Left colon (tissue), 2 donors: ENCODE results near the gene PRELID3B. TPM values are rescaled to one million over a fixed set of nuclear protein-coding genes. Genes with fewer than 3 reads are reported as not detected.

Experiments used
- ATAC-seq: fragments of 200-7000 bp; cut with Tn5 transposase; one replicate; pipeline ENCODE4 v1.9.1; 2020; ENCODE audit warnings: mild to moderate bottlenecking, moderate library complexity
- DNase-seq, 2 donors: peaks; one replicate each; pipeline ENCODE4 v3.0.0-alpha.2; 2020
- intact Hi-C, 2 donors: fragments of 100-400 bp; cut with DNase I in 1 of 2; cut with micrococcal nuclease in 1 of 2; formaldehyde crosslinking; loops; one replicate each; pipeline versions ENCODE4 v1.11.2 to v1.14.0; 2022; cut with DNase I, micrococcal nuclease
- total RNA-seq, 2 donors: library from RNA; stranded (reverse); fragmentation: NEBNext Ultra II Directional; extraction: Animal tissue kit (Norgen Biotek cat#: 25700); gene quantifications; one replicate each; pipeline ENCODE4 v1.2.1, GENCODE V29; 2021
- donor health status: DM: no; HTN: no; CAD: no.
- donor health status: DM: yes; HTN: yes; CAD: no.

Gene PRELID3B
- total RNA-seq, 2 donors from 2014 or later = 125 to 137 TPM

DNA sequence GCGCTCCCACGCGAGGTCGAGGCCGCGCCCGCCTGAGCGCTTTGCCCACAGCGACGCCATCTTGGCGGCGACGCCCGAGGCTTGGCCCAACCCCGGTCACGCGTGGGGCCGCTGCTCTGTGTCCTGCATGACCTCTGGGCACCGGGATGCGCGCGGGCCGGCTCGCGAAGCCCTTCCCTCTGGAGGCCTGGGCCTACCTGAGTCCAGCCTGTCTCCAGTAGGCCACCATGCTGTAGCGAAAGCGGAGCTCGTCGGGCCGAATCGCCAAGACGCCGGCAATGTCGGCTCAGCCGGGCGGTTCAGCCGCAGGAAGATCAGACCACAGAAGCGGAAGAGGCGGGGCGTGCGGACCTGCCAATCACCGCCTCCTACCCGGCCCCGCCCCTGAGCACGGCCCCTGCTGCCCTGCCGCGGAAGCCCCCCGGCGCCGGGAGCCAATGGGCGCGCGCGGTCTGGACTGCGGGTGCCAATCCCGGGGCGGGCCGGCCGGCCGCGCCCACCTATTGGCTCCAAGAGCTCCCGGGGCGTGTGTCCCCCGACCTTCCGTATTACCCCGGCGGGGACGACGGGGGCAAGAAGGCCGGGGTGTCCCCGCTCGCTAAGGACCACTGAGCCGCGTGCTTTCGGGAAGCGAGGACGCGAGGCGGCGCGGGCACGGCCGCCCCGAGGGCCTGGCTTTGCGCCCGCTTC is 10.4 kb downstream of the PRELID3B start, which contains the start of gene ATP5F1E:
Gene ATP5F1E (minus strand): TSS at position 313 of the 690 bp plus-strand sequence. CDS start 84 bp downstream, at position 229.
- peak; percentile 95 for ATAC-seq
- peak; percentile 96 to 98 for DNase-seq
- intact Hi-C loops = no loop called here

DNA sequence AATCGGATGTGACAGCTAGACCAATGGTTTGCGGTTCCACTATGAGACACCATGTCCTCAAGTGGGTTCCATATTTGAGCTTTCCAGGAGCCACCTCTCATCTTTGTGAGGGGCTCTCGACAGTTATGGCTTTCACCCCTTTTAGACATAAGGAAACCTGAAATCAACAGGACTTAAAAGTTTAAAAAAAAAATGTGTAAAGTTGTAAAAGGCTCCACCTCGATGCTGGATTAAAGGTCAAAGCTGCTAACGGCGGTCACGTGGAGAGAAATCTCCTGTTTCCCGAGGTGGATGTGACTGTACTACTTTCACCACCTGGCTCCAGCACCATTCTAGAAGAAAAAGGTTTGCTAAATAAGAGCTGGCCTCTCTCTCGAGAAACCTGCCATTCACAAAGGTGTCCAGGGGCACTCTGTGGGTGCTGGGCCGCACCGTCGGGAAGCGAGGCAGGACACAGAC is 11.0 kb downstream of the PRELID3B start:
- no peak for DNase-seq
- intact Hi-C loops = no loop called here

DNA sequence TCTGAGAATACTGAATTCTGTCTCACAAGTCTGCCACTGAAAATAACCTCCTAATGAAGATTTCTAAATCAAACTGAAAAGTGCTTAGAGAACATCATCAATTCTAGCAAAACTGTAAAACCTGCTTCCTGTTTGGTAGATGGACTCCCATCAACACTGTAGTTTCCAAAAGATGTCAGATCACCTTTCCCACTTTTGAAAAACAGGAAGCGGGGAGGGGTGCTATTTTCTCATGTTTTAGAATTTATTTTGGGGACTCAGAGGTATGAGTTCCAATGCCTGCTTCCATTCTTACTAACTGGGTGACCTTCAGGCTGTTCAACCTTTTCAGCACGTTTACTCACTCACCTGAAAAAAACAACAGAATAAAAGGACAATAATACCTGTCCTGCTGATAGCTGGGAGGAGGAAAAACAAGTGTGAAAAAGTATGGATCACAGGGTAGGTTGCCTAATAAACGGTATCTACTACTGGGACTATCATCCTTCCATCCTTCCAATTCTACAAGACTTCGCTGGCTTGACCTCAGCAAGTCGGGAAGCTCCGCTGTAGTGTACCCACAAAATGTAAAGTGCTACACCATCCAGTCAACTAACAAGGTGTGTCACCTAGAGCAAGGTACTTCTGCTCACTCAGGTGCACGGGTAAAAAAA is 11.5 kb downstream of the PRELID3B start:
- intact Hi-C loops = no loop called here
- ATAC-seq = peak; percentile 46

More for the DNA sequence above, 11.0 kb downstream of the PRELID3B start:
- ATAC-seq = peak; percentile 62

DNA sequence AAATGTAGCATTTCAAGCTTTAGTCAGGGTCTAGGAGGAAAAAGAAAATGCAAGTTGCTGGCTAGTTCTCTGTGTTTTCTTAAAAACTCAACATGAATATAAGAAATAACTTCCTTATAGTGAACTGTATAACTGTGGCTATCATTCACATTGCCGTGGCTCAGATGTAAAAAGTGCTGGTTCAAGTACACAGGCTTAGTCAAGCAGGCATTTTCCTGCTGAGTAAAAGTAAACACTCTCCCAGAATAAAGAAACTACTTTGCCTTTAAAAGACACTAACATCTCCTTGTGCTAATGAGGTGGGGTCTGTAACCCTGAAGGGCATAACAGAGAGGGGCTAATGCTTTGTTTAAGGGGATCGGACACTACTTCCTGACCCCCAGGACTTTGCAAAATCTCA is 13.8 kb downstream of the PRELID3B start:
- intact Hi-C loops = no loop called here
- ATAC-seq = no peak
- DNase-seq = no peak

More for the DNA sequence above, 11.5 kb downstream of the PRELID3B start:
- no peak for DNase-seq

DNA sequence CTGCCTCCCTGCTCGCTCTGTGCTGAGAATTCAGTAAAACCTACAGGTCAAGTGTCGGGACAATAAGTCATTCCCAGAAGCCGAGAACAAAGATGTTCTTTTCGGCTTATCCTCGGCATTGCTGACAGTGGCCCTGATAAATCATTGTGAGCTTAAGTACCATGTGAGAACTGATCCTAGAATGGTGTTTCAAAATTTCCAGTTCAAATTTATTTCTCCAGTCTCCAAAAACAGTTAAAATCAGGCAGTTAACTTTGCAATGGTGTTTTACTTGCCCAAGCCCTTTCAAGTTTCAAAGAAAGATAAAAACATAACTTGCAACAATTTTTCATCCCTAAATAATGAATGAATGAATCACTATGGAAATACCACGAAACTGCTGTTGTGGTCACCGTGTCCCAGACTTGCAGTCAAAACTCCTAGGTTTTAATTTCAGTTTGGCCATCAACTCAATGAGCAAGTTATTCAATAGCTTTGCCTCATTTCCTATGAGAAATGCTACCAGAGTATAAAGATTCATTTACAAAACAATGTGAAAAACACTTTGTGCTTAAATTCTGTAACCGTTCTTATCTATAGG is 14.8 kb downstream of the PRELID3B start:
- no peak for DNase-seq
- ATAC-seq = no peak

DNA sequence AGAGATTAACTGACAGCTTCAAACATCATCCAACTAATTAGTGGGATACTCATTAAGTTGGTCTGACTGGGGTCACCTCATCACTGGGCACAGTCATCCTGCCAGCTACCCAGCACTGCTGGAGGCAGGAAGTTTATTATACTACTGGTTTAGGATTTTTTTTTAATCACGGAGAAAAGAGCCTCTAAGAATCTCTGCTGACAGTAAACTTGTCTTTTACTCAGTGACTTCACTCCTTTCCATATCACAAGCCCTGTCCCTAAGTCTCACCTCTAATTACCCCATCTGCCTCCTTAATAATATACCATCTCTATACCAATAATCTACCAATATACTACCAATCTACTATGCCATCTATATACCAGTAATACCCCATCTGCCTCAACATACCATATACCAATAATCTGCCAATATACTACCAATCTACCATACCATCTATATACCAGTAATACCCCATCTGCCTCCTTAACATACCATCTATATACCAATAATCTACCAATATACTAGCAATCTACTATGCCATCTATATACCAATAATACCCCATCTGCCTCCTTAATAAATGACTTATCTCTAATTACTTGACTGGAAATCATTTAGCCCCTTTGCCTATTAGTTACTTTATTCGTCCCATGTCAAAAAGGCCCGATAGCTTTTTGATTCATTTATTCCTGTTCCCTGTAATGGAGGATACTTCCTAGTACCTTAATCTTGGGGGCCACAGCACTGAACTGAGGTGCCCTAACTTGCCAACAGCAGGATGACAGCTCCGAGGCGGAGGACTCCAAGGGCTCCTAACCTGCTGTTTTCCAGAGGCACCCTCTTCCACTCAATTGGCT is 15.5 kb downstream of the PRELID3B start:
- no peak for DNase-seq
- ATAC-seq = no peak
- intact Hi-C loops = no loop called here

More for the DNA sequence above, 14.8 kb downstream of the PRELID3B start:
- intact Hi-C loops = no loop called here

DNA sequence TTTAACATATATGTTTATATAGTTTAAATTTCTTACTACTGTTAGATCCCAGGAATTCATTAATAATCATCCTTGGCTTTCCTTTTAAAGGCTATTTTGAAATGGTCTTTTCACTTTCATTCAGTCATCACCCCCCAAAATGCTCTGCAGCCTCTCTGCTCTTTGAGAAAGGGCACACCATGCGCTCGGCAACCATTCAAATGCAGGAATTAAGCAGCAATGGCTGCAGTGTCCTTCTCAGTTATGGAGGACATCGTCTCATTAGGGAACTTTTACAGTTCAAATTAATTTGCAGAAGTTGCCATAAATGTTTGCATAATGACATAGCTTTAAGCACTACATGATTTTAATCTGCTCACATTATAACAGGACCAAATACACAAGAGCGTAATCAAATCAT is 17.1 kb downstream of the PRELID3B start:
- no peak for ATAC-seq
- DNase-seq = no peak
- intact Hi-C loops = no loop called here

DNA sequence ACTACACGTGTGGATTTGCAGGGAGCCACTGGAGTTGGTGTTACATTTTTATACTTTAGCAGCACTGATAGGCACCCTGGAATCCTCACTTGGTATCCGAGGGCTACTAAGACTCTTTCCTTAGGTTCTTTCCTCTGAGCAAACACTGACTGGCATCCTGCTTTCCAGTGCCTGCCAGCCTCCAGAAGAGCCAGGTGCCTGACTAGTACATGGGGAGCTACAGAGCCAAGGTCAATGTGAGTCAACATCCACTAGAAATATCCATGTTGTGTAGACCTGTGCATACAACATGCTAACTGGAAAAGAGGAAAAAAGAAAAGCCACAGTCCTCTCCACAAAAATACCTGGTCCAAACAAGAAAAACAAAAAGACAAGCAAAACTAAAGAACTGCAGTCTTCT is 17.5 kb downstream of the PRELID3B start:
- intact Hi-C loops = no loop called here
- no peak for DNase-seq
- no peak for ATAC-seq

DNA sequence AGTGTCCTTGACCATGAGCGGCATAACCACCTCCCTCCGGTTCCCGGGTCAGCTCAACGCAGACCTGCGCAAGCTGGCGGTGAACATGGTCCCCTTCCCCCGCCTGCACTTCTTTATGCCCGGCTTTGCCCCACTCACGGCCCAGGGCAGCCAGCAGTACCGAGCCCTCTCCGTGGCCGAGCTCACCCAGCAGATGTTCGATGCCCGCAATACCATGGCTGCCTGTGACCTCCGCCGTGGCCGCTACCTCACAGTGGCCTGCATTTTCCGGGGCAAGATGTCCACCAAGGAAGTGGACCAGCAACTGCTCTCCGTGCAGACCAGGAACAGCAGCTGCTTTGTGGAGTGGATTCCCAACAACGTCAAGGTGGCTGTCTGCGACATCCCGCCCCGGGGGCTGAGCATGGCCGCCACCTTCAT is 18.5 kb downstream of the PRELID3B start:
- intact Hi-C loops = no loop called here
- ATAC-seq (no peak), DNase-seq (no peak)

DNA sequence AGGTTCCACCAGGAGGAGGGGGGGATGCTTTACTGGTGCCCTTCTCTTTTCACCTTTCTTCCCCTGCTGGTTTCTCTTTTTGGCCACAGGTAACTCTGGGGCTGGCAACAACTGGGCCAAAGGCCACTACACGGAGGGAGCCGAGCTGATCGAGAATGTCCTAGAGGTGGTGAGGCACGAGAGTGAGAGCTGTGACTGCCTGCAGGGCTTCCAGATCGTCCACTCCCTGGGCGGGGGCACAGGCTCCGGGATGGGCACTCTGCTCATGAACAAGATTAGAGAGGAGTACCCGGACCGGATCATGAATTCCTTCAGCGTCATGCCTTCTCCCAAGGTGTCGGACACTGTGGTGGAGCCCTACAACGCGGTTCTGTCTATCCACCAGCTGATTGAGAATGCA is 19.0 kb downstream of the PRELID3B start:
- DNase-seq = no peak
- intact Hi-C loops = no loop called here
- ATAC-seq = no peak

DNA sequence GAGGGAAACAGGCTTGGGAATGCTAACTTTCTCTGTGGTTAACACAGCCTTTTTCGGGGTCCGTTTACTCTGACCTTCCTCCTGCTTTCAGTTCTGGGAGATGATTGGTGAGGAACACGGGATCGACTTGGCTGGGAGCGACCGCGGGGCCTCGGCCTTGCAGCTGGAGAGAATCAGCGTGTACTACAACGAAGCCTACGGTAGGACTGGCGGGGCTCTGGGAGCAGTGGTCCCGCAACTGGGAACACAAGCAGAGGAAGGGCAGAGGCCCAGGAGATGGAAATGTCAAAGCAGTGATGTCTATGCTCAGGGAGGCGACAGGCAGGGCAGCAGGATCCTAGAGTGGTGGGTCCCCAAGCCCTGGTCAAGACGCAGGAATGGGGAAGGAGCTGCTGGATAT is 19.8 kb downstream of the PRELID3B start:
- intact Hi-C loops = no loop called here
- ATAC-seq = no peak
- DNase-seq = no peak

DNA sequence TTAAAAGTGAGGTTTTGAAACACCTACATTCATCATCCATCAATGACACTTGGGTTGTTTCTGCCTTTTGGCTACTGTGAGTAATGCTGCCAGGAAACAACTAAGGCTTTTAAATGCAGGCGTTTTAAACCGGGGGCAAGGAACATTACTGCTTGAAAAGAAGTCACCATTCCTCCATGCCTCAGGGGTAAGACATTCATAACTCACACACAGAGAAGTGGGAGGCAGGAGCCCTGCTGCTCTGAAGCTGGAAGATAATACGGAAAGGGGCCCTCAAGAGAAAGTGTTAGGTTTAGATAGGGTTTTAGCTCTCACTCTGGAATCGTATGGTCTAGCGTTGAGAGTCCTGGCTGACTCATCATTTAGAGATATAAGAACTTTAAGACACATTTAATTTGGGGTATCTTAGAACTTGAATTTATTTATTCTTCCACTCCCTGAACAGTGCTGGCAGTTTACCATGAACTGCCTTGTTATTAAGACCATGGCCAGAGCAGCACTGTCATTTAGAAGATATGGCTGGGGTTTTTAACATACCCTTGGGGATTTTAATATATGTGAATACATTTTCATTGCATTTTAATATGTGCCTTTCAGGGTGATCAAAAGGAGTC is 21.5 kb downstream of the PRELID3B start:
- DNase-seq (no peak), ATAC-seq (no peak)
- intact Hi-C loops = no loop called here

DNA sequence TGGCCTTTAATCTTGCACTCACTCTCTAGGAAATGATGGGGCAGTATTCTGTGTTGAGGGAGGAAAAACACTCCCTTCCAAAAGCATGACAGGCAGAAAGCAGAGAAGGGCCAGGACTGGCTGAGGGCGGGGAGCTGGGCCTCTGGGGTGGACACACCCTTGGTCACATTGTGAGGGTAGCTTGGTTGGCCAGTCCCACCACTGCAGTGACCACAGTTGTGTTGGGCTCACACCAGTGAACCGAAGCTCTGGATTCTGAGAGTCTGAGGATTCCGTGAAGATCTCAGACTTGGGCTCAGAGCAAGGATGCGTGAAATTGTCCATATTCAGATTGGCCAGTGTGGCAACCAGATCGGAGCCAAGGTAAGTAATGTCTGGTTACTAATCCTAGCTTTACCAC is 23.4 kb downstream of the PRELID3B start, which contains the start of gene TUBB1:
Gene TUBB1 (plus strand): TSS at position 213 of the 400 bp plus-strand sequence. CDS start 94 bp downstream, at position 307.
- DNase-seq = no peak
- no peak for ATAC-seq
- intact Hi-C loops = no loop called here

DNA sequence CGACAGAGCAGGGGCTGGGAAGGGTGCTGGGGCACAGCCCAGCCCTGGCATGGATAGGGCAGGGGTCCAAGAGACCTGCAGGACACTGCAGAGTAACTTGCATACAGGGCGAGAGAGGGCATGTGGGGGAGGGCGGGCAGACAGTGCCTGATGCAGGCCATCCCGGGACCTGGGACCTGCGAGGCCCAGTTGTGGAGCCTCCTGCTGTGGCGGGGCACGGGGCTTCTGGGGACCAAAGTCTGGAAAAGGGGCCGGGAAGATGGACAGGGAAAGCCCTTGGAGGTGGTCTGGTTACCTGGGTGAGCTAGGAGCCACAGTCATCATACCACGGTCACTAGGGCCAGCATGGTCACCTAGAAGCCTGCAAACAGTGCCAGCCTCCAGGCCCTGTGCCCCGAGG is 23.8 kb downstream of the PRELID3B start:
- DNase-seq (no peak), ATAC-seq (no peak)
- intact Hi-C loops = no loop called here

DNA sequence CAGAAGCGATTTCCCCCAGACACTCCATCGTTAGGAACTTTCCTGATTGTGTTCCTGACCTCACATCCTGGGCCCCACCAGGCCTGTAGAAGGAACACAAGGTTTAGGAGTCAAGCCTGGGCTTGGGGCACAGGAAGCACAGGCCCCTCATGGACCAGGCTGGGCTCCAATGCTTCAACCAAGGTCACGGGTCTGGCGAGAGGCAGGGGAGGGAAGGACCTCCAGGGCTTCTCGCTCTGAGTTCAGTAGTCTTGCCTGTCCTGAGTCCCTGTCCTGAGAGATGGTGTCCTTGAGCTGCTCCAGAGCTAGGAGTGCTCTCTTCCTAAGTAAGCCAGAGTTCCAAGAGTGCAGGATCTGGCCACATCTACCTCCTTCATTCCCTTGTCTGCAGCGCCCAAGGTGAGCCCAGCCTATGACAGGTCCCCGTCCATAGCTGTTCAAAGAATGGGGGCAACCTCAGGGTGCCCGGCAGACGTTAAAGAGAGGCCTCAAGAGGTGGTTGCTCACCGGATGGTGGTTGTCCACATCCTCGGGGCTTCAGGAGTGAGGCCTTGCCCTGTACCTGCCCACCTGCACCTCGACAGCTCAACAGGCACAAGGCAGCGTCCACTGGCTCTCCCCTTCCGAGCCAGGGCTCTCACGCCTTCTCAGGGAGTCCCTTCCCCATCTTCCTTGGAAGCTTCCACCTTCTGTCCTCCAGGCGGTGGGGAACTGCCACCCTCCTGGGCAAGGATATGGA is 24.9 kb downstream of the PRELID3B start:
- ATAC-seq (no peak), DNase-seq (no peak)
- intact Hi-C loops = no loop called here

DNA sequence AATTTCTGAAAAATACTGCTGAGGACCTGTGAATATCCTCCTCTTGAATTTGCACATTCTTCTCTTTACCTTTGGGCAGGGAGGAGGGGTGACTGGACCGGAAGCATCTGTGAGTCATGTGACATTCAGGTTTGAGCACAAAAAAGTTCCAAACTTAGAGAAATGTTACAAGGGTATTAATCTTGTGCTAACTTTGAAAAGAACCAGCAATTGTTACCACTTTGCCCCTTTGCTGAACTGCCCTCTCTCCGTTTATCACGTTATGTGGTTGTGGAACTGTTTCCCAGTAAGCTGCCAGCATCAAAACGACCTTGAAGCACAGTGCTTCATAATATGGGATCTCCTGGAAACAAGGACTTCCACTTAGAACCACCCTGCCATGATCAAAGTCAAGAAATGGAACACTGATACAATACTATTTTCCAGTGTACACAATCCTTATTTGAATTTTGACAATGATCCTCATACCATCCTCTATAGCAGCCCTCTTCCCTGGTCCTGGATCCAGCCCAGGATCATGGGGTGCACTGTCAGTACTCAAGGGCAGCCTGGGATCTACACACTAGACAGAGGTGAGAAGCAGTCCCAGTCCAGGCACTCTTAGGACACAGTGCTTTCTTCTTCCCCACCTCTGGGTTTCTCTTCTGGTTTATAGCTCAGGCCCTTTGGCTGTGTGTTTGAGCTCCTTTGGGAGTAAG is 25.6 kb downstream of the PRELID3B start:
- intact Hi-C loops = no loop called here
- no peak for ATAC-seq

More for the DNA sequence above, 25.6 kb downstream of the PRELID3B start:
- DNase-seq = peak in 1 of 2 donors; percentile 1
